ENCODE data around the gene ARIH2. TPM values are rescaled to one million over a fixed set of nuclear protein-coding genes. Genes with fewer than 3 reads are reported as not detected.

Gene ARIH2
- total RNA-seq, 1 donor from 2014 or later: 82.5 TPM

- Mint-ChIP-seq H3K9me3 (ENCODE audit: unreplicated experiment) (no peaks in the 10 kb centered on the region), H3K4me1 (ENCODE audit: unreplicated experiment) (peaks cover 29% of the 10 kb centered on the region), H3K36me3 (ENCODE audit: unreplicated experiment) (peaks cover 2% of the 10 kb centered on the region), H3K27ac (ENCODE audit: unreplicated experiment) (no peak overlapping the region), H3K27me3 (ENCODE audit: unreplicated experiment) (no peaks in the 10 kb centered on the region), H3K4me3 (ENCODE audit: unreplicated experiment) (no peak overlapping the region)
- TF ChIP-seq, protein P1, sequence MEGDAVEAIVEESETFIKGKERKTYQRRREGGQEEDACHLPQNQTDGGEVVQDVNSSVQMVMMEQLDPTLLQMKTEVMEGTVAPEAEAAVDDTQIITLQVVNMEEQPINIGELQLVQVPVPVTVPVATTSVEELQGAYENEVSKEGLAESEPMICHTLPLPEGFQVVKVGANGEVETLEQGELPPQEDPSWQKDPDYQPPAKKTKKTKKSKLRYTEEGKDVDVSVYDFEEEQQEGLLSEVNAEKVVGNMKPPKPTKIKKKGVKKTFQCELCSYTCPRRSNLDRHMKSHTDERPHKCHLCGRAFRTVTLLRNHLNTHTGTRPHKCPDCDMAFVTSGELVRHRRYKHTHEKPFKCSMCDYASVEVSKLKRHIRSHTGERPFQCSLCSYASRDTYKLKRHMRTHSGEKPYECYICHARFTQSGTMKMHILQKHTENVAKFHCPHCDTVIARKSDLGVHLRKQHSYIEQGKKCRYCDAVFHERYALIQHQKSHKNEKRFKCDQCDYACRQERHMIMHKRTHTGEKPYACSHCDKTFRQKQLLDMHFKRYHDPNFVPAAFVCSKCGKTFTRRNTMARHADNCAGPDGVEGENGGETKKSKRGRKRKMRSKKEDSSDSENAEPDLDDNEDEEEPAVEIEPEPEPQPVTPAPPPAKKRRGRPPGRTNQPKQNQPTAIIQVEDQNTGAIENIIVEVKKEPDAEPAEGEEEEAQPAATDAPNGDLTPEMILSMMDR (IDR thresholded peaks at IDR 0.05): no peak
- DNase-seq (ENCODE audit: extremely low spot score, unreplicated experiment): no peak
Measured at GRCh38 chr3:49004352-49005302, 86.0 kb downstream of the ARIH2 start.

DNA sequence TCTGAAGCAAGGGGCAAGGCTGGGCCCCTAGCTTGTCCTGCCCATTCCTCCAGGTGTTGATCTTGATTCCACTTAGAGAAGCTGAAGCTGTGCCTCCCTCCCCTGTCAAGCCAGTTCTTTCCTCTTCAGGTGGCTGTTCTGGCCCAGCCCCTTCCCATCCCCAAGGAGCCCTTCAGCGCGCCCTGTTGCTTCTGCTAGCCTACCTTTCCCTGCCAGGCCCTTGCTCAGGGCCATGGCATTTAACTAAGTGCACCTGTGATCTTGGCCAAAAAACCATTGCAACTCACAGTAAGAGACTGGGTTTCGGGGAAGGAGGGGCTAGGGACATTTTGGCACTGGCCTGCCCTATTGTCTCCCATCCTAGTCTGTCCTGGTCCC is 86.7 kb downstream of the ARIH2 start:
- H3K27me3 Mint-ChIP-seq (ENCODE audit: unreplicated experiment): no peaks in the 10 kb centered on the region
- TF ChIP-seq, protein P1 (IDR thresholded peaks at IDR 0.05): no peak
- H3K27ac Mint-ChIP-seq (ENCODE audit: unreplicated experiment): no peak overlapping the region
- H3K4me3 Mint-ChIP-seq (ENCODE audit: unreplicated experiment): no peak overlapping the region
- H3K9me3 Mint-ChIP-seq (ENCODE audit: unreplicated experiment): no peaks in the 10 kb centered on the region
- no peak for DNase-seq (ENCODE audit: extremely low spot score, unreplicated experiment)
- H3K4me1 Mint-ChIP-seq (ENCODE audit: unreplicated experiment): peaks cover 31% of the 10 kb centered on the region
- peaks cover 2% of the 10 kb centered on the region for H3K36me3 Mint-ChIP-seq (ENCODE audit: unreplicated experiment)

DNA sequence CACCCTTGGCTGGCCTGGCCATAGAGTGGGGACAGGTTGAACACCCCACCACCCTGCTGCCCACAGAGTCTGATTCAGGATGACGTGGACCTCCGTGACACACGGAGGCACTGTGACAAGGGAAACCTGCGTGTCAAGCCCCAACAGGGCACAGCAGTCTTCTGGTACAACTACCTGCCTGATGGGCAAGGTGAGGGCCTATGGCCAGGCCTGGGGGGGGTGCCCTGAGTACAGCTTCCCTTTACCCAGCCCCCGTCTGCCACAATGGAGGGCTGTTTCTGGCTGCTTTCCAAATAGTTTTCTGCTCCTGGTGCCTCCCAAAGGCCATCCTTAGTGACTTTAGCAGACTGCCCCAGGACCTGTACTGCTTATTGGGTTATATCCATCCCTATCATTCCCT is 87.4 kb downstream of the ARIH2 start:
- Mint-ChIP-seq H3K4me3 (ENCODE audit: unreplicated experiment) (peak overlapping the region; percentile 100), H3K27ac (ENCODE audit: unreplicated experiment) (peak overlapping the region; percentile 100), H3K9me3 (ENCODE audit: unreplicated experiment) (no peaks in the 10 kb centered on the region), H3K36me3 (ENCODE audit: unreplicated experiment) (peaks cover 1% of the 10 kb centered on the region), H3K4me1 (ENCODE audit: unreplicated experiment) (peaks cover 31% of the 10 kb centered on the region), H3K27me3 (ENCODE audit: unreplicated experiment) (no peaks in the 10 kb centered on the region)
- no peak for DNase-seq (ENCODE audit: extremely low spot score, unreplicated experiment)
- TF ChIP-seq, protein P1 (IDR thresholded peaks at IDR 0.05): no peak

DNA sequence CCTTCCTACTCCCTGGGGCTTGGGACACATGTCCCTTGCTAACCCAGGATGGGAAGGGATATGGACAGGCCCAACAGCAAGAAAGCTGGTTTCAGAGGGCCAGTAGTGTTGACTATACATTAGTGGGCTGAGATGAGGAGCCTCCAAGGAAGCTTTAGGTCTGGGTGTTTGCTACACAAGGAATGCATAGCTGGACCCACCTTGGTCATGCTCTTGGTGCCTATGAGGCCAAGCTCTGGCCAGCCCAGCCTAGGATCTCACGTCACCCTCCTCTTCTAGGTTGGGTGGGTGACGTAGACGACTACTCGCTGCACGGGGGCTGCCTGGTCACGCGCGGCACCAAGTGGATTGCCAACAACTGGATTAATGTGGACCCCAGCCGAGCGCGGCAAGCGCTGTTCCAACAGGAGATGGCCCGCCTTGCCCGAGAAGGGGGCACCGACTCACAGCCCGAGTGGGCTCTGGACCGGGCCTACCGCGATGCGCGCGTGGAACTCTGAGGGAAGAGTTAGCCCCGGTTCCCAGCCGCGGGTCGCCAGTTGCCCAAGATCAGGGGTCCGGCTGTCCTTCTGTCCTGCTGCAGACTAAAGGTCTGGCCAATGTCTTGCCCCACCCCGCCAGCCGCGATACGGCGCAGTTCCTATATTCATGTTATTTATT is 87.9 kb downstream of the ARIH2 start:
- Mint-ChIP-seq H3K4me1 (ENCODE audit: unreplicated experiment) (peaks cover 31% of the 10 kb centered on the region), H3K4me3 (ENCODE audit: unreplicated experiment) (peak overlapping the region; percentile 100), H3K36me3 (ENCODE audit: unreplicated experiment) (no peaks in the 10 kb centered on the region), H3K27ac (ENCODE audit: unreplicated experiment) (peak overlapping the region; percentile 100), H3K9me3 (ENCODE audit: unreplicated experiment) (no peaks in the 10 kb centered on the region), H3K27me3 (ENCODE audit: unreplicated experiment) (no peaks in the 10 kb centered on the region)
- DNase-seq (ENCODE audit: extremely low spot score, unreplicated experiment): no peak
- TF ChIP-seq, protein P1 (IDR thresholded peaks at IDR 0.05): no peak

All from osteocyte (in vitro differentiated cells).